CD4-positive, CD25-positive, alpha-beta regulatory T cell (primary cell): ENCODE results near the gene FBRSL1. TPM values are rescaled to one million over a fixed set of nuclear protein-coding genes. Genes with fewer than 3 reads are reported as not detected.

Experiments used
- ATAC-seq, 2 donors: fragments of 150-1000 bp; cut with Tn5 transposase; one replicate each; pipeline ENCODE4 v1.10.0; 2021; ENCODE audit warnings: low read depth in 2 of 2, moderate number of reproducible peaks in 2 of 2, moderate library complexity in 1 of 2
- DNase-seq, 3 donors: peaks; one replicate each; pipeline versions ENCODE4 v3.0.0 to v3.0.0-alpha.2; 2012 to 2022; ENCODE audit warnings: mixed read lengths in 1 of 3
- H3K27ac ChIP-seq: one replicate; pipeline ENCODE4 v1.7.0; 2013; ENCODE audit warnings: mild to moderate bottlenecking, low read length; ENCODE audit not compliant: insufficient read depth, poor library complexity, severe bottlenecking
- H3K27me3 ChIP-seq: one replicate; pipeline ENCODE4 v1.7.0; 2013; ENCODE audit warnings: low read length; ENCODE audit not compliant: control insufficient read depth, insufficient read depth
- H3K36me3 ChIP-seq: one replicate; pipeline ENCODE4 v1.7.0; 2013; ENCODE audit warnings: mild to moderate bottlenecking, low read length, moderate library complexity; ENCODE audit not compliant: control insufficient read depth, insufficient read depth
- H3K4me1 ChIP-seq: 2 replicates; pipeline ENCODE4 v1.7.0; 2013; ENCODE audit warnings: mild to moderate bottlenecking, low read length; ENCODE audit not compliant: insufficient read depth, control insufficient read depth, poor library complexity, severe bottlenecking
- H3K4me3 ChIP-seq: one replicate; pipeline ENCODE4 v1.7.0; 2013; ENCODE audit warnings: low read depth, mild to moderate bottlenecking, low read length, moderate library complexity
- H3K9me3 ChIP-seq, 2 experiments: 1 replicate in 1 of 2; 2 replicates in 1 of 2; pipeline ENCODE4 v1.7.0; 2013; ENCODE audit warnings: low read length in 2 of 2, mild to moderate bottlenecking in 1 of 2, moderate library complexity in 1 of 2; ENCODE audit not compliant: control insufficient read depth in 2 of 2
- H3K27ac Mint-ChIP-seq, 3 donors: one replicate each; pipeline ENCODE4 v1.8.0; 2020 to 2022; ENCODE audit warnings: mild to moderate bottlenecking in 3 of 3, mixed read lengths in 3 of 3, moderate library complexity in 2 of 3
- H3K27me3 Mint-ChIP-seq: one replicate; pipeline ENCODE4 v1.8.0; 2022; ENCODE audit warnings: mild to moderate bottlenecking, mixed read lengths
- H3K36me3 Mint-ChIP-seq: one replicate; pipeline ENCODE4 v1.8.0; 2020; ENCODE audit warnings: mixed read lengths
- H3K4me1 Mint-ChIP-seq, 4 donors: one replicate each; pipeline ENCODE4 v1.8.0; 2020 to 2022; ENCODE audit warnings: mixed read lengths in 4 of 4, mild to moderate bottlenecking in 1 of 4
- H3K4me3 Mint-ChIP-seq, 4 donors: one replicate each; pipeline ENCODE4 v1.8.0; 2020 to 2022; ENCODE audit warnings: mild to moderate bottlenecking in 4 of 4, mixed read lengths in 4 of 4, moderate library complexity in 3 of 4
- H3K9me3 Mint-ChIP-seq, 7 donors: one replicate each; pipeline ENCODE4 v1.8.0; 2020 to 2022; ENCODE audit warnings: mixed read lengths in 7 of 7, mild to moderate bottlenecking in 3 of 7, moderate library complexity in 2 of 7
- polyA plus RNA-seq, 4 donors: library from polyadenylated mRNA; unstranded; fragments of 300-500 nt; fragmentation: Illumina TruSeq; gene quantifications; one replicate each; pipeline ENCODE4 v1.2.3, GENCODE V29; 2021
- total RNA-seq: library from RNA; stranded (reverse); gene quantifications from one replicate; pipeline ENCODE4 v1.2.3, GENCODE V29; 2022

FBRSL1 gene
- total and polyA plus RNA-seq, 5 donors from 2014 or later = 0.16 to 94.6 (median 0.34) TPM

- H3K27ac Mint-ChIP-seq = peak overlapping the region in 1 of 3 donors; percentile 26
- peaks cover 5% of the 10 kb centered on the region for H3K36me3 Mint-ChIP-seq
- H3K4me3 Mint-ChIP-seq = no peak overlapping the region
These were observed 47.1 kb downstream of the FBRSL1 start for GRCh38 chr12:132537049-132537448.

GRCh38 chr12:132537836-132538662 is 48.1 kb downstream of the FBRSL1 start:
- Mint-ChIP-seq H3K9me3 (peaks cover 0 to 9% (median 0%) of the 10 kb centered on the region in 7 donors), H3K36me3 (peaks cover 5% of the 10 kb centered on the region), H3K27ac (no peak overlapping the region), H3K4me3 (no peak overlapping the region), H3K4me1 (peaks cover 0 to 10% (median 3%) of the 10 kb centered on the region in 4 donors), H3K27me3 (no peaks in the 10 kb centered on the region)
- H3K4me1 ChIP-seq = no peaks in the 10 kb centered on the region
- DNase-seq (no peak), ATAC-seq (no peak)
- H3K27ac ChIP-seq = no peak overlapping the region
- H3K36me3 ChIP-seq = no peaks in the 10 kb centered on the region
- H3K9me3 ChIP-seq = no peaks in the 10 kb centered on the region
- no peaks in the 10 kb centered on the region for H3K27me3 ChIP-seq
- no peak overlapping the region for H3K4me3 ChIP-seq

More at GRCh38 chr12:132537049-132537448, 47.1 kb downstream of the FBRSL1 start:
- ATAC-seq = no peak
- no peak overlapping the region for H3K27ac ChIP-seq
- Mint-ChIP-seq H3K4me1 (peaks cover 0 to 10% (median 3%) of the 10 kb centered on the region in 4 donors), H3K9me3 (peaks cover 0 to 9% (median 0%) of the 10 kb centered on the region in 7 donors), H3K27me3 (no peaks in the 10 kb centered on the region)
- H3K4me3 ChIP-seq = no peak overlapping the region
- DNase-seq = no peak
- H3K9me3 ChIP-seq = no peaks in the 10 kb centered on the region
- H3K27me3 ChIP-seq = no peaks in the 10 kb centered on the region
- H3K36me3 ChIP-seq = no peaks in the 10 kb centered on the region
- H3K4me1 ChIP-seq = no peaks in the 10 kb centered on the region

GRCh38 chr12:132538663-132538990 is 48.7 kb downstream of the FBRSL1 start:
- Mint-ChIP-seq H3K4me3 (no peak overlapping the region), H3K27ac (no peak overlapping the region), H3K4me1 (peaks cover 0 to 8% (median 2%) of the 10 kb centered on the region in 4 donors)

GRCh38 chr12:132539016-132539773 is 49.2 kb downstream of the FBRSL1 start:
- Mint-ChIP-seq H3K27ac (no peak overlapping the region), H3K27me3 (no peaks in the 10 kb centered on the region), H3K4me1 (peaks cover 0 to 8% (median 2%) of the 10 kb centered on the region in 4 donors), H3K36me3 (peaks cover 5% of the 10 kb centered on the region), H3K4me3 (no peak overlapping the region), H3K9me3 (peaks cover 0 to 9% (median 0%) of the 10 kb centered on the region in 7 donors)
- H3K27ac ChIP-seq = no peak overlapping the region
- no peaks in the 10 kb centered on the region for H3K27me3 ChIP-seq
- H3K4me1 ChIP-seq = no peaks in the 10 kb centered on the region
- ATAC-seq (no peak), DNase-seq (no peak)
- H3K9me3 ChIP-seq = no peaks in the 10 kb centered on the region
- H3K4me3 ChIP-seq = no peak overlapping the region
- H3K36me3 ChIP-seq = no peaks in the 10 kb centered on the region

More at GRCh38 chr12:132538663-132538990, 48.7 kb downstream of the FBRSL1 start:
- no peaks in the 10 kb centered on the region for H3K4me1 ChIP-seq
- ATAC-seq (no peak), DNase-seq (no peak)
- no peaks in the 10 kb centered on the region for H3K9me3 ChIP-seq
- Mint-ChIP-seq H3K36me3 (peaks cover 5% of the 10 kb centered on the region), H3K27me3 (no peaks in the 10 kb centered on the region), H3K9me3 (peaks cover 0 to 9% (median 0%) of the 10 kb centered on the region in 7 donors)
- H3K4me3 ChIP-seq = no peak overlapping the region
- H3K27me3 ChIP-seq = no peaks in the 10 kb centered on the region
- no peak overlapping the region for H3K27ac ChIP-seq
- H3K36me3 ChIP-seq = no peaks in the 10 kb centered on the region

- H3K4me3 Mint-ChIP-seq = no peak overlapping the region
- Histone ChIP-seq H3K27me3 (no peaks in the 10 kb centered on the region), H3K27ac (no peak overlapping the region), H3K4me1 (no peaks in the 10 kb centered on the region), H3K9me3 (no peaks in the 10 kb centered on the region), H3K4me3 (no peak overlapping the region), H3K36me3 (no peaks in the 10 kb centered on the region)
- no peak overlapping the region for H3K27ac Mint-ChIP-seq
- H3K4me1 Mint-ChIP-seq = peaks cover 0 to 13% (median 4%) of the 10 kb centered on the region in 4 donors
- peaks cover 0 to 9% (median 0%) of the 10 kb centered on the region in 7 donors for H3K9me3 Mint-ChIP-seq
- H3K27me3 Mint-ChIP-seq = no peaks in the 10 kb centered on the region
- no peak for DNase-seq
- H3K36me3 Mint-ChIP-seq = peaks cover 4% of the 10 kb centered on the region
- ATAC-seq = no peak
These were observed 50.5 kb downstream of the FBRSL1 start for GRCh38 chr12:132540436-132540835.

- Mint-ChIP-seq H3K4me1 (peaks cover 0 to 9% (median 4%) of the 10 kb centered on the region in 4 donors), H3K27me3 (no peaks in the 10 kb centered on the region), H3K36me3 (peaks cover 4% of the 10 kb centered on the region), H3K27ac (no peak overlapping the region), H3K4me3 (no peak overlapping the region), H3K9me3 (peaks cover 0 to 4% (median 0%) of the 10 kb centered on the region in 7 donors)
- H3K4me1 ChIP-seq = no peaks in the 10 kb centered on the region
- no peak for ATAC-seq
- no peak overlapping the region for H3K27ac ChIP-seq
- H3K9me3 ChIP-seq = no peaks in the 10 kb centered on the region
- no peaks in the 10 kb centered on the region for H3K36me3 ChIP-seq
- H3K4me3 ChIP-seq = no peak overlapping the region
- no peak for DNase-seq
- H3K27me3 ChIP-seq = no peaks in the 10 kb centered on the region
These were observed 51.2 kb downstream of the FBRSL1 start for GRCh38 chr12:132541200-132541599.

- H3K36me3 Mint-ChIP-seq = peaks cover 4% of the 10 kb centered on the region
- Histone ChIP-seq H3K4me3 (no peak overlapping the region), H3K36me3 (no peaks in the 10 kb centered on the region), H3K27me3 (no peaks in the 10 kb centered on the region), H3K27ac (no peak overlapping the region), H3K9me3 (no peaks in the 10 kb centered on the region), H3K4me1 (no peaks in the 10 kb centered on the region)
- H3K4me1 Mint-ChIP-seq = peaks cover 0 to 9% (median 3%) of the 10 kb centered on the region in 4 donors
- no peaks in the 10 kb centered on the region for H3K9me3 Mint-ChIP-seq
- no peak overlapping the region for H3K4me3 Mint-ChIP-seq
- DNase-seq = no peak
- no peak overlapping the region for H3K27ac Mint-ChIP-seq
- H3K27me3 Mint-ChIP-seq = no peaks in the 10 kb centered on the region
- ATAC-seq = no peak
These were observed 52.0 kb downstream of the FBRSL1 start for GRCh38 chr12:132541996-132542395.
